Right lobe of liver (tissue), 6 donors: ENCODE data around the gene GSTP1. TPM values are rescaled to one million over a fixed set of nuclear protein-coding genes. Genes with fewer than 3 reads are reported as not detected.

Experiments
- ATAC-seq, 4 donors: fragments of 200-7000 bp; cut with Tn5 transposase; one replicate each; pipeline ENCODE4 v1.9.1; 2020; ENCODE audit warnings: mild to moderate bottlenecking in 4 of 4, moderate library complexity in 4 of 4
- DNase-seq, 3 donors: peaks; one replicate each; pipeline ENCODE4 v3.0.0-alpha.2; 2020
- H3K27ac ChIP-seq, 3 donors: fragments of 200-600 bp; one replicate each; pipeline ENCODE4 v1.8.0; 2022
- H3K27me3 ChIP-seq, 2 donors: fragments of 200-600 bp; one replicate each; pipeline ENCODE4 v1.8.0; 2022
- H3K36me3 ChIP-seq, 4 donors: fragments of 200-600 bp; sonication (generic) in 1 of 4; one replicate each; pipeline versions ENCODE4 v1.5.1 to v1.8.0; 2017 to 2022; ENCODE audit warnings: control low read depth in 1 of 4
- H3K4me1 ChIP-seq, 4 donors: fragments of 200-600 bp; sonication (generic) in 1 of 4; one replicate each; pipeline versions ENCODE4 v1.5.1 to v1.8.0; 2017 to 2022; ENCODE audit warnings: control low read depth in 1 of 4
- H3K4me3 ChIP-seq, 3 donors: fragments of 200-600 bp; one replicate each; pipeline ENCODE4 v1.8.0; 2022
- H3K9me3 ChIP-seq, 4 donors: fragments of 200-600 bp; sonication (generic) in 1 of 4; one replicate each; pipeline versions ENCODE4 v1.5.1 to v1.8.0; 2017 to 2022; ENCODE audit warnings: control low read depth in 1 of 4
- POLR2A ChIP-seq: fragments of 450-650 bp; IDR thresholded peaks from one replicate; pipeline ENCODE4 v1.6.1; 2017; ENCODE audit warnings: antibody characterized with exemption, mild to moderate bottlenecking
- WGBS: methylation state at CpG from one replicate; pipeline ENCODE4 v1.1.6; 2018; ENCODE audit warnings: low coverage, low lambda C conversion rate; ENCODE audit not compliant: insufficient coverage; ENCODE audit errors: missing lambda C conversion rate; 5-methylcytosine and 5-hydroxymethylcytosine counted together
- intact Hi-C, 2 donors: fragments of 100-400 bp; cut with DNase I; formaldehyde crosslinking; loops; one replicate each; pipeline versions ENCODE4 v1.11.2 to v1.14.1; 2022
- total RNA-seq, 6 experiments: library from RNA; depleted of rRNA in 2 of 6; stranded (reverse); fragments of >200 nt in 2 of 6; fragmentation: NEBNext Ultra II Directional in 3 of 6; extraction: Animal tissue kit (Norgen Biotek cat#: 25700) in 3 of 6; gene quantifications; one replicate each; pipeline versions ENCODE4 v1.1.0 to v1.2.4, GENCODE V29; 2016 to 2023
- TF ChIP-seq, protein P1 (sequence below), 4 donors: fragments of 200-600 bp in 3 of 4; fragments of 450-650 bp in 1 of 4; IDR thresholded peaks; one replicate each; pipeline versions ENCODE4 v1.5.1 to v1.8.0; 2016 to 2022; ENCODE audit warnings: antibody characterized with exemption in 4 of 4, mild to moderate bottlenecking in 2 of 4
- donor health status: DM: no; HTN: yes; CAD: no.
- donor health status: DM: no; HTN: no; CAD: no.
- donor health status: DM: no; HTN: no; CAD: no.
- donor health status: DM: no; HTN: yes; CAD: no.
- donor health status: DM: no; HTN: yes; CAD: no.

The GSTP1 gene
- total RNA-seq, 6 experiments from 2014 or later = 16.6 to 51.4 (median 32.3) TPM

DNA sequence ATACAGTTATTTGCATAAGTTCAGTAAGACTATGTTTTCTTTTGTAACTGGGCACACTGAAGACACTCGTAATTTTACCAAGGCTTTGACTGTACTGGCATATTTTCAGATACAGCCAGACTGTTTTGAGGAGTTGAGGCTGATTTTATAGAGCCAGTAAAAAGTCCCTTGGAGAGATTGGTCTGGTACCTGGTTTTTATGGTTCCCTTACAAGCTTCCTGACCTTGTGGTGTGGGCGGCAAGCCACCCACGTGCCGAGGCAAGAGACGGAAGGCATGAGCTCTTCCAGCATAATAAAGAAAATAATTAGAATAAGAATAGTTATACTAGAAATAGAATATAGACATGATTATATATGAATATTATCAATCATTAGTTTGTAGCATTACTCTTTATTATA lies 11.3 kb upstream of the GSTP1 start:
- no peak for ATAC-seq
- WGBS = 13% methylated on average over 5 of the region's 5 CpGs
- intact Hi-C loops = no loop called here

DNA sequence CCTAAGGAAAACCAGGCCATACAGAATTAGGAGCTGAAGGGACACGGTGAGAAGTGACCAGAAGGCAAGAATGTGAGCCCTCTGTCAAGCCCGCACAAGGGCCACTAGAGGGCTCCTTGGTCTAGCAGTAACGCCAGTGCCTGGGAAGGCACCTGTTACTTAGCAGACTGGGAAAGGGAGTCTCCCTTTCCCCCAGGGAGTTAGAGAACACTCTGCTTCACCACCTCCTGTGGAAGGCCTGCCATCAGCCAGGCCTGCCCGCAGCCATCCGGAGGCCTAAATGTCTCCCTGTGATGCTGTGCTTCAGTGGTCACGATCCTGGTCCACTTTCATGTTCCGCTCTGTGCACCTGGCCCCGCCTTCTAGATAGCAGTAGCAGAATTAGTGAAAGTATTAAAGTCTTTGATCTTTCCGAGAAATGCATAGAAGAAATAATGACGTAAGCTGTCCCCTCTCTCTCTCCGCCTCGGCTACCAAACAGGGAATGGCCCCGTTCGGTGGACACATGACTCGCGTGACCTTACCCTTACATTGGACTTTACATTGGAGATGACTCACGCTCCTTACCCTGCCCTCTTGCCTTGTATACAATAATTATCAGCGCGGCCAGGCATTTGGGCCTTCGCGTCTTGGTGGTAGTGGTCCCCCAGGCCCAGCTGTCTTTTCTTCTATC lies 10.7 kb upstream of the GSTP1 start:
- peaks cover 0 to 7% (median 0%) of the 10 kb centered on the region in 4 donors for H3K4me1 ChIP-seq
- no peaks in the 10 kb centered on the region for H3K27me3 ChIP-seq
- H3K36me3 ChIP-seq = no peaks in the 10 kb centered on the region
- H3K27ac ChIP-seq = no peak overlapping the region
- 44% methylated on average over 16 of the region's 21 CpGs for WGBS
- no peaks in the 10 kb centered on the region for H3K9me3 ChIP-seq
- intact Hi-C loops = no loop called here
- H3K4me3 ChIP-seq = no peak overlapping the region
- ATAC-seq = peak; percentile 60 to 71 (median 62)
- peak; percentile 63 to 70 (median 70) for DNase-seq
- no peak for TF ChIP-seq POLR2A
- TF ChIP-seq, protein P1, sequence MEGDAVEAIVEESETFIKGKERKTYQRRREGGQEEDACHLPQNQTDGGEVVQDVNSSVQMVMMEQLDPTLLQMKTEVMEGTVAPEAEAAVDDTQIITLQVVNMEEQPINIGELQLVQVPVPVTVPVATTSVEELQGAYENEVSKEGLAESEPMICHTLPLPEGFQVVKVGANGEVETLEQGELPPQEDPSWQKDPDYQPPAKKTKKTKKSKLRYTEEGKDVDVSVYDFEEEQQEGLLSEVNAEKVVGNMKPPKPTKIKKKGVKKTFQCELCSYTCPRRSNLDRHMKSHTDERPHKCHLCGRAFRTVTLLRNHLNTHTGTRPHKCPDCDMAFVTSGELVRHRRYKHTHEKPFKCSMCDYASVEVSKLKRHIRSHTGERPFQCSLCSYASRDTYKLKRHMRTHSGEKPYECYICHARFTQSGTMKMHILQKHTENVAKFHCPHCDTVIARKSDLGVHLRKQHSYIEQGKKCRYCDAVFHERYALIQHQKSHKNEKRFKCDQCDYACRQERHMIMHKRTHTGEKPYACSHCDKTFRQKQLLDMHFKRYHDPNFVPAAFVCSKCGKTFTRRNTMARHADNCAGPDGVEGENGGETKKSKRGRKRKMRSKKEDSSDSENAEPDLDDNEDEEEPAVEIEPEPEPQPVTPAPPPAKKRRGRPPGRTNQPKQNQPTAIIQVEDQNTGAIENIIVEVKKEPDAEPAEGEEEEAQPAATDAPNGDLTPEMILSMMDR (IDR thresholded peaks at IDR 0.05) = peak; percentile 58 to 90 (median 81)

More for the DNA sequence above, 11.3 kb upstream of the GSTP1 start:
- H3K36me3 ChIP-seq = no peaks in the 10 kb centered on the region
- DNase-seq = no peak
- H3K9me3 ChIP-seq = no peaks in the 10 kb centered on the region
- H3K27me3 ChIP-seq = no peaks in the 10 kb centered on the region
- TF ChIP-seq, protein P1 (IDR thresholded peaks at IDR 0.05) = no peak
- TF ChIP-seq POLR2A = no peak
- no peak overlapping the region for H3K4me3 ChIP-seq
- H3K4me1 ChIP-seq = peaks cover 0 to 3% (median 0%) of the 10 kb centered on the region in 4 donors
- H3K27ac ChIP-seq = no peak overlapping the region

DNA sequence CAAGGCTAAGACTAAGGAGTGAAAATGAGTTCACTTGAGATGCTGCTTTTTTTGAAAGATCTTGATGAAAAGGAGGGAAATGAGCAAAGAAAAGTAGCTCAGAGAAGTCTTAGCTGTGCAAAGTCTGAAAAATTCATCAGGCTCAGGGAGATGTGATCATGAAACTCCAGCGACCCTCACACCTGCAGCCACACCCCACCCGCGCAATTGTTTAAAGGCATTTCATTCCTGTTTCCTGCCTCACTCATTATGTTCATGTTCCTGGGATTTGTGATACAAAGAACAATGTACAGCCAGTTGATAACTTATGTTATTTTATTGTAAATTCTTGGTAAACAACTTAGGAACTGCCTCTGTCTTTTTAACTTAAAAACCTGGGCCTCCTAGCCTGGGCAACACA lies 8.7 kb upstream of the GSTP1 start:
- WGBS = 60% methylated on average over 3 of the region's 3 CpGs
- intact Hi-C loops = no loop called here

DNA sequence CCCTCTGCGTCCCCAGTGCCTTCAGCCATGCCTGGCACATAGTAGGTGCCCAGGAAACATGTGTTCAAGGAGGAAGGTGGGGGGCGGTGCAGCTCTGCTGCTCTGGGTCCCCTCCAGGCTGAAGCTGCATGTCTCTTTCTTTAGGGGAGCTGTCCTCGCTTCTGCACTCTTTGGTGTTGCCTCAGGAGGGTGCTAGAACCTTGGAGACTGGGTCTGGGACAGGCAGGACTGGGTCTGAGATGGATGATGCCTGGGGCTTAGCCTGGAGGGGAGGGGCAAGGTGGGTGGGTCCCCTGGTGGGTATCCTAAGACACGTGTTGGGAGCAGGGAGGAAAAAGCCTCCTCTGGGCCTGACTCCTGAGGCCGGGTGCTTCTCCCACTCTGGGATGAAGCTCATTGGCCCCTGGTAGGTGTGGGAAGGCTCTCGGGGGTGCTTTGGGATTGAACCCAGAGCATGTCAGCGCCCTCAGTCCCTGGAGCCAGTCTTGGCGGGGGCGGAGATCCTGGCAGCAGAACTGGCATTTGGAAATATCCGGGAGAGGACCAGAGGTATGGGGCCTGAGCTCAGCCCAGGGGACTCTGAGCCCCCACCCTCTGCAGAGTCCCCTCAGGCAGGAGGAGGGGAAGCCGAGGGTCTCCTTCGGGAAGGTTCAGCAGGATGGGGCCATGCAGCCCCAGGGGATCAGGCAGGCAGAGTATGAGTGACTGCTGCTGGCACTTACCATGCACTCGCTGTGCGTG lies 6.7 kb upstream of the GSTP1 start:
- H3K36me3 ChIP-seq = no peaks in the 10 kb centered on the region
- intact Hi-C loops = no loop called here
- WGBS = 40% methylated on average over 3 of the region's 14 CpGs
- no peak overlapping the region for H3K27ac ChIP-seq
- no peaks in the 10 kb centered on the region for H3K9me3 ChIP-seq
- DNase-seq (no peak), ATAC-seq (peak in 3 of 4 donors; percentile 13 to 28 (median 24))
- no peaks in the 10 kb centered on the region for H3K27me3 ChIP-seq
- TF ChIP-seq, protein P1 (IDR thresholded peaks at IDR 0.05) = peak in 1 of 4 donors; percentile 10
- TF ChIP-seq POLR2A = no peak
- H3K4me3 ChIP-seq = no peak overlapping the region
- peaks cover 0 to 41% (median 2%) of the 10 kb centered on the region in 4 donors for H3K4me1 ChIP-seq

More for the DNA sequence above, 8.7 kb upstream of the GSTP1 start:
- H3K4me1 ChIP-seq = peaks cover 0 to 23% (median 2%) of the 10 kb centered on the region in 4 donors
- no peak for ATAC-seq
- no peaks in the 10 kb centered on the region for H3K27me3 ChIP-seq
- H3K4me3 ChIP-seq = no peak overlapping the region
- no peaks in the 10 kb centered on the region for H3K9me3 ChIP-seq
- H3K36me3 ChIP-seq = no peaks in the 10 kb centered on the region
- TF ChIP-seq POLR2A = no peak
- TF ChIP-seq, protein P1 (IDR thresholded peaks at IDR 0.05) = no peak
- no peak for DNase-seq
- no peak overlapping the region for H3K27ac ChIP-seq
